H7 (cell line): ENCODE results near the gene UMAD1. TPM values are rescaled to one million over a fixed set of nuclear protein-coding genes. Genes with fewer than 3 reads are reported as not detected.
"Not testable (repeated sequence)": the region's sequence is repeated elsewhere in the genome, so short reads cannot be mapped to it uniquely, and the experiment has no call there.

Experiments used
- DNase-seq: peaks from one replicate; pipeline ENCODE4 v3.0.0; 2012
- H3K27me3 ChIP-seq: 2 replicates; pipeline ENCODE4 v1.6.0; 2011; ENCODE audit warnings: mild to moderate bottlenecking, low read length; ENCODE audit not compliant: control insufficient read depth, insufficient read depth
- H3K36me3 ChIP-seq: replicated peaks from 2 replicates; pipeline ENCODE4 v1.5.1; 2011; ENCODE audit warnings: low read length; ENCODE audit not compliant: control insufficient read depth, insufficient read depth
- H3K4me3 ChIP-seq: 2 replicates; pipeline ENCODE4 v1.5.1; 2011; ENCODE audit warnings: low read depth, mild to moderate bottlenecking, control low read depth, low read length, moderate library complexity; ENCODE audit not compliant: insufficient read depth
- total RNA-seq: library from RNA; depleted of rRNA; stranded (reverse); fragments of >200 nt; shearing (Covaris generic); gene quantifications from 2 replicates; pipeline ENCODE4 v1.2.3, GENCODE V29; 2014

UMAD1 gene
- total RNA-seq, 1 experiment from 2014 or later = 13.4 TPM

- no peak overlapping the region for H3K4me3 ChIP-seq
- H3K36me3 ChIP-seq = no peaks in the 10 kb centered on the region
- H3K27me3 ChIP-seq = no peaks in the 10 kb centered on the region
- DNase-seq = no peak
These were observed 26.6 kb downstream of the UMAD1 start for GRCh38 chr7:7667187-7667586.

GRCh38 chr7:7668706-7669105, 28.2 kb downstream of the UMAD1 start:
- DNase-seq = no peak
- H3K4me3 ChIP-seq = no peak overlapping the region
- H3K36me3 ChIP-seq = no peaks in the 10 kb centered on the region
- H3K27me3 ChIP-seq = no peaks in the 10 kb centered on the region

- Histone ChIP-seq H3K27me3 (no peaks in the 10 kb centered on the region), H3K36me3 (no peaks in the 10 kb centered on the region), H3K4me3 (no peak overlapping the region)
- no peak for DNase-seq
These were observed 29.9 kb downstream of the UMAD1 start for GRCh38 chr7:7670490-7670889.

GRCh38 chr7:7671361-7671760, 30.8 kb downstream of the UMAD1 start:
- DNase-seq = no peak
- no peaks in the 10 kb centered on the region for H3K36me3 ChIP-seq

GRCh38 chr7:7672545-7673239, 32.1 kb downstream of the UMAD1 start:
- Histone ChIP-seq H3K27me3 (no peaks in the 10 kb centered on the region), H3K4me3 (no peak overlapping the region), H3K36me3 (no peaks in the 10 kb centered on the region)
- DNase-seq = no peak

More at GRCh38 chr7:7671361-7671760, 30.8 kb downstream of the UMAD1 start:
- no peaks in the 10 kb centered on the region for H3K27me3 ChIP-seq
- no peak overlapping the region for H3K4me3 ChIP-seq

- no peaks in the 10 kb centered on the region for H3K27me3 ChIP-seq
- no peak overlapping the region for H3K4me3 ChIP-seq
- no peaks in the 10 kb centered on the region for H3K36me3 ChIP-seq
- DNase-seq = no peak
These were observed 32.6 kb downstream of the UMAD1 start for GRCh38 chr7:7673240-7673550.

GRCh38 chr7:7675686-7676085, 35.1 kb downstream of the UMAD1 start:
- Histone ChIP-seq H3K27me3 (no peaks in the 10 kb centered on the region), H3K36me3 (no peaks in the 10 kb centered on the region), H3K4me3 (no peak overlapping the region)
- no peak for DNase-seq

- H3K4me3 ChIP-seq, DNase-seq, H3K27me3 ChIP-seq, H3K36me3 ChIP-seq: not testable (repeated sequence)
These were observed 39.1 kb downstream of the UMAD1 start for GRCh38 chr7:7679640-7680039.

GRCh38 chr7:7681191-7681935, 40.8 kb downstream of the UMAD1 start:
- Histone ChIP-seq H3K36me3 (no peaks in the 10 kb centered on the region), H3K27me3 (no peaks in the 10 kb centered on the region), H3K4me3 (no peak overlapping the region)
- DNase-seq = no peak

- Histone ChIP-seq H3K27me3 (no peaks in the 10 kb centered on the region), H3K4me3 (no peak overlapping the region), H3K36me3 (no peaks in the 10 kb centered on the region)
- DNase-seq = no peak
These were observed 41.4 kb downstream of the UMAD1 start for GRCh38 chr7:7681936-7682329.

GRCh38 chr7:7682861-7683260, 42.3 kb downstream of the UMAD1 start:
- H3K27me3 ChIP-seq = no peaks in the 10 kb centered on the region
- DNase-seq = no peak
- no peaks in the 10 kb centered on the region for H3K36me3 ChIP-seq
- H3K4me3 ChIP-seq = no peak overlapping the region

- no peak for DNase-seq
- H3K4me3 ChIP-seq = no peak overlapping the region
- no peaks in the 10 kb centered on the region for H3K27me3 ChIP-seq
- H3K36me3 ChIP-seq = no peaks in the 10 kb centered on the region
These were observed 46.4 kb downstream of the UMAD1 start for GRCh38 chr7:7686811-7687508.

- H3K27me3 ChIP-seq = no peaks in the 10 kb centered on the region
- H3K4me3 ChIP-seq = no peak overlapping the region
- DNase-seq = no peak
- H3K36me3 ChIP-seq = no peaks in the 10 kb centered on the region
These were observed 47.2 kb downstream of the UMAD1 start for GRCh38 chr7:7687800-7688199.

GRCh38 chr7:7688310-7688709, 47.8 kb downstream of the UMAD1 start:
- no peak for DNase-seq
- H3K4me3 ChIP-seq = no peak overlapping the region
- H3K36me3 ChIP-seq = no peaks in the 10 kb centered on the region
- H3K27me3 ChIP-seq = no peaks in the 10 kb centered on the region

- Histone ChIP-seq H3K36me3 (no peaks in the 10 kb centered on the region), H3K4me3 (no peak overlapping the region), H3K27me3 (no peaks in the 10 kb centered on the region)
- no peak for DNase-seq
These were observed 48.4 kb downstream of the UMAD1 start for GRCh38 chr7:7688956-7689355.
